ENCODE results near the gene TMEM250.

DNA sequence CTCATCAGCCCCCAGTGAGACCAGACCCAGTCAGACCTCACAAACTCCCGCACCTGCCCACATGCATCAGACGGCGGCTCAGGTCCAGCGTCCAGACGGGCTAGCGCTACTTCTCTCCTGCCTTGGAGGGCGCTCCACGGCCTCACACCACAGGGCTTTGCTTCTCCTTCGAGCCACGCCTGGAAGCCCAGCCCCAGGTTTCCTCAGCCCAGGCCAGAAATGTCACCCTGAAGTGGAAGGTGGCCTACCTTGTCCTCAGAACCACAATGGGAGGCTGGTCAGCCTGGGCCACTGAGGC, 26.4 kb downstream of the TMEM250 start:
- TF ChIP-seq POLR2AphosphoS5 (IDR thresholded peaks at IDR 0.05; ENCODE audit: low read depth, low read length): no peak
- TF ChIP-seq, protein P1, sequence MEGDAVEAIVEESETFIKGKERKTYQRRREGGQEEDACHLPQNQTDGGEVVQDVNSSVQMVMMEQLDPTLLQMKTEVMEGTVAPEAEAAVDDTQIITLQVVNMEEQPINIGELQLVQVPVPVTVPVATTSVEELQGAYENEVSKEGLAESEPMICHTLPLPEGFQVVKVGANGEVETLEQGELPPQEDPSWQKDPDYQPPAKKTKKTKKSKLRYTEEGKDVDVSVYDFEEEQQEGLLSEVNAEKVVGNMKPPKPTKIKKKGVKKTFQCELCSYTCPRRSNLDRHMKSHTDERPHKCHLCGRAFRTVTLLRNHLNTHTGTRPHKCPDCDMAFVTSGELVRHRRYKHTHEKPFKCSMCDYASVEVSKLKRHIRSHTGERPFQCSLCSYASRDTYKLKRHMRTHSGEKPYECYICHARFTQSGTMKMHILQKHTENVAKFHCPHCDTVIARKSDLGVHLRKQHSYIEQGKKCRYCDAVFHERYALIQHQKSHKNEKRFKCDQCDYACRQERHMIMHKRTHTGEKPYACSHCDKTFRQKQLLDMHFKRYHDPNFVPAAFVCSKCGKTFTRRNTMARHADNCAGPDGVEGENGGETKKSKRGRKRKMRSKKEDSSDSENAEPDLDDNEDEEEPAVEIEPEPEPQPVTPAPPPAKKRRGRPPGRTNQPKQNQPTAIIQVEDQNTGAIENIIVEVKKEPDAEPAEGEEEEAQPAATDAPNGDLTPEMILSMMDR (IDR thresholded peaks at IDR 0.05): no peak
- TF ChIP-seq, protein P2, sequence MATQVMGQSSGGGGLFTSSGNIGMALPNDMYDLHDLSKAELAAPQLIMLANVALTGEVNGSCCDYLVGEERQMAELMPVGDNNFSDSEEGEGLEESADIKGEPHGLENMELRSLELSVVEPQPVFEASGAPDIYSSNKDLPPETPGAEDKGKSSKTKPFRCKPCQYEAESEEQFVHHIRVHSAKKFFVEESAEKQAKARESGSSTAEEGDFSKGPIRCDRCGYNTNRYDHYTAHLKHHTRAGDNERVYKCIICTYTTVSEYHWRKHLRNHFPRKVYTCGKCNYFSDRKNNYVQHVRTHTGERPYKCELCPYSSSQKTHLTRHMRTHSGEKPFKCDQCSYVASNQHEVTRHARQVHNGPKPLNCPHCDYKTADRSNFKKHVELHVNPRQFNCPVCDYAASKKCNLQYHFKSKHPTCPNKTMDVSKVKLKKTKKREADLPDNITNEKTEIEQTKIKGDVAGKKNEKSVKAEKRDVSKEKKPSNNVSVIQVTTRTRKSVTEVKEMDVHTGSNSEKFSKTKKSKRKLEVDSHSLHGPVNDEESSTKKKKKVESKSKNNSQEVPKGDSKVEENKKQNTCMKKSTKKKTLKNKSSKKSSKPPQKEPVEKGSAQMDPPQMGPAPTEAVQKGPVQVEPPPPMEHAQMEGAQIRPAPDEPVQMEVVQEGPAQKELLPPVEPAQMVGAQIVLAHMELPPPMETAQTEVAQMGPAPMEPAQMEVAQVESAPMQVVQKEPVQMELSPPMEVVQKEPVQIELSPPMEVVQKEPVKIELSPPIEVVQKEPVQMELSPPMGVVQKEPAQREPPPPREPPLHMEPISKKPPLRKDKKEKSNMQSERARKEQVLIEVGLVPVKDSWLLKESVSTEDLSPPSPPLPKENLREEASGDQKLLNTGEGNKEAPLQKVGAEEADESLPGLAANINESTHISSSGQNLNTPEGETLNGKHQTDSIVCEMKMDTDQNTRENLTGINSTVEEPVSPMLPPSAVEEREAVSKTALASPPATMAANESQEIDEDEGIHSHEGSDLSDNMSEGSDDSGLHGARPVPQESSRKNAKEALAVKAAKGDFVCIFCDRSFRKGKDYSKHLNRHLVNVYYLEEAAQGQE (IDR thresholded peaks at IDR 0.05; ENCODE audit: low read depth, low read length): no peak
- TF ChIP-seq RXRA (IDR thresholded peaks at IDR 0.05; ENCODE audit: borderline replicate concordance, low read depth): no peak
- no peak for TF ChIP-seq MXI1 (IDR thresholded peaks at IDR 0.05; ENCODE audit: low read depth, low read length)
- no peak for TF ChIP-seq RFX5 (IDR thresholded peaks at IDR 0.05; ENCODE audit: low read length)
- no peak for TF ChIP-seq EP300 (IDR thresholded peaks at IDR 0.05; ENCODE audit: borderline replicate concordance in 1 of 2, low read depth in 1 of 2, low read length in 1 of 2)

All from SK-N-SH (cell line).